Liver (tissue), 9 donors: ENCODE measurements around the gene PLEKHG4. TPM values are rescaled to one million over a fixed set of nuclear protein-coding genes. Genes with fewer than 3 reads are reported as not detected.

Experiments used
- DNase-seq: peaks from one replicate; pipeline ENCODE4 v3.0.0-alpha.2; 2017; ENCODE audit warnings: low spot score
- H3K27ac ChIP-seq, 2 donors: one replicate each; pipeline ENCODE4 v1.7.0; 2013; ENCODE audit warnings: inconsistent platforms in 2 of 2, low read length in 2 of 2, control low read depth in 1 of 2, low read depth in 1 of 2, mild to moderate bottlenecking in 1 of 2
- H3K27me3 ChIP-seq, 4 donors: one replicate each; pipeline versions ENCODE4 v1.6.1 to v1.7.0; 2013; ENCODE audit warnings: low read length in 3 of 4, inconsistent platforms in 1 of 4, mild to moderate bottlenecking in 1 of 4, moderate library complexity in 1 of 4; ENCODE audit not compliant: control insufficient read depth in 4 of 4, insufficient read depth in 4 of 4
- H3K36me3 ChIP-seq, 4 donors: one replicate each; pipeline versions ENCODE4 v1.6.1 to v1.7.0; 2013; ENCODE audit warnings: low read length in 3 of 4, mild to moderate bottlenecking in 3 of 4, low read depth in 1 of 4, moderate library complexity in 1 of 4; ENCODE audit not compliant: control insufficient read depth in 4 of 4, insufficient read depth in 3 of 4
- H3K4me1 ChIP-seq, 4 donors: one replicate each; pipeline versions ENCODE4 v1.6.1 to v1.7.0; 2013; ENCODE audit warnings: low read length in 3 of 4, mild to moderate bottlenecking in 3 of 4, moderate library complexity in 1 of 4; ENCODE audit not compliant: control insufficient read depth in 4 of 4, insufficient read depth in 4 of 4
- H3K4me3 ChIP-seq, 3 donors: one replicate each; pipeline versions ENCODE4 v1.6.1 to v1.7.0; 2013; ENCODE audit warnings: low read length in 3 of 3, control low read depth in 1 of 3, low read depth in 1 of 3, mild to moderate bottlenecking in 1 of 3
- H3K9ac ChIP-seq, 2 donors: one replicate each; pipeline ENCODE4 v1.7.0; 2013; ENCODE audit warnings: low read length in 2 of 2, mild to moderate bottlenecking in 2 of 2, moderate library complexity in 2 of 2, control low read depth in 1 of 2, low read depth in 1 of 2
- H3K9me3 ChIP-seq, 4 donors: one replicate each; pipeline versions ENCODE4 v1.6.1 to v1.7.0; 2013; ENCODE audit warnings: low read length in 3 of 4; ENCODE audit not compliant: control insufficient read depth in 4 of 4
- EGR1 ChIP-seq, 2 donors: IDR thresholded peaks; 2 replicates each; pipeline ENCODE4 v1.6.1; 2016 to 2018; ENCODE audit warnings: antibody characterized with exemption in 2 of 2, low read depth in 2 of 2
- FOXA1 ChIP-seq: IDR thresholded peaks from 2 replicates; pipeline ENCODE4 v1.6.1; 2016; ENCODE audit warnings: antibody characterized with exemption
- FOXA2 ChIP-seq: IDR thresholded peaks from 2 replicates; pipeline ENCODE4 v1.6.1; 2016; ENCODE audit warnings: antibody characterized with exemption
- GABPA ChIP-seq, 2 donors: IDR thresholded peaks in 1 of 2; conservative IDR thresholded peaks in 1 of 2; 2 replicates each; pipeline ENCODE4 v1.6.1; 2016; ENCODE audit warnings: antibody characterized with exemption in 2 of 2, mild to moderate bottlenecking in 1 of 2, moderate library complexity in 1 of 2
- HNF4A ChIP-seq, 2 donors: conservative IDR thresholded peaks; 2 replicates each; pipeline ENCODE4 v1.6.1; 2016; ENCODE audit warnings: antibody characterized with exemption in 2 of 2, mild to moderate bottlenecking in 2 of 2
- JUND ChIP-seq, 2 donors: IDR thresholded peaks; 2 replicates each; pipeline ENCODE4 v1.6.1; 2016; ENCODE audit warnings: antibody characterized with exemption in 2 of 2
- MAX ChIP-seq: IDR thresholded peaks from 2 replicates; pipeline ENCODE4 v1.6.1; 2016; ENCODE audit warnings: antibody characterized with exemption
- NR2F2 ChIP-seq: IDR thresholded peaks from 2 replicates; pipeline ENCODE4 v1.6.1; 2016; ENCODE audit warnings: antibody characterized with exemption
- RAD21 ChIP-seq, 2 donors: IDR thresholded peaks; 2 replicates each; pipeline ENCODE4 v1.6.1; 2016; ENCODE audit warnings: antibody characterized with exemption in 2 of 2, mild to moderate bottlenecking in 2 of 2
- SP1 ChIP-seq: IDR thresholded peaks from 2 replicates; pipeline ENCODE4 v1.6.1; 2018; ENCODE audit warnings: antibody characterized with exemption, mild to moderate bottlenecking
- TAF1 ChIP-seq: conservative IDR thresholded peaks from 2 replicates; pipeline ENCODE4 v1.6.1; 2016; ENCODE audit warnings: antibody characterized with exemption, mild to moderate bottlenecking
- ZBTB33 ChIP-seq: IDR thresholded peaks from 2 replicates; pipeline ENCODE4 v1.6.1; 2016; ENCODE audit warnings: antibody characterized with exemption
- WGBS: extraction: QIAGEN DNeasy Blood & Tissue Kit; methylation state at CpG from one replicate; pipeline ENCODE4 v1.1.7; 2013; 5-methylcytosine and 5-hydroxymethylcytosine counted together
- polyA plus RNA-seq, 2 donors: library from polyadenylated mRNA; stranded (reverse) in 1 of 2; unstranded in 1 of 2; fragments of 200-250 nt in 1 of 2; fragments of >200 nt in 1 of 2; fragmentation: Nextera tagmentation in 1 of 2; extraction: Ambion mirVana in 1 of 2; gene quantifications; one replicate each; pipeline versions ENCODE4 v1.2.1 to v1.2.3, GENCODE V29; 2013 to 2015
- total RNA-seq, 2 donors: library from RNA; depleted of rRNA; stranded (reverse); fragments of >200 nt; gene quantifications; one replicate each; pipeline ENCODE4 v1.2.3, GENCODE V29; 2014
- TF ChIP-seq, protein P1 (sequence below): IDR thresholded peaks from 2 replicates; pipeline ENCODE4 v1.6.1; 2016; ENCODE audit warnings: antibody characterized with exemption, mild to moderate bottlenecking
- TF ChIP-seq, protein P2 (sequence below): IDR thresholded peaks from 2 replicates; pipeline ENCODE4 v1.6.1; 2016; ENCODE audit warnings: antibody characterized with exemption
- TF ChIP-seq, protein P3 (sequence below): fragments of 150-350 bp; IDR thresholded peaks from 2 replicates; pipeline ENCODE4 v1.5.1; 2017; ENCODE audit warnings: improper control_type of control experiment, low read depth, low read length; ENCODE audit not compliant: missing input control
- donor health status: healthy.
- donor health status: healthy.
- donor health status: healthy.
- donor health status: healthy.
- donor health status: healthy.

PLEKHG4 gene
- total and polyA plus RNA-seq, 4 donors: 0.21 to 2.6 (median 0.68) TPM

- Histone ChIP-seq H3K4me1 (peaks cover 0 to 2% (median 0%) of the 10 kb centered on the region in 4 donors), H3K9me3 (no peaks in the 10 kb centered on the region), H3K9ac (no peak overlapping the region), H3K27ac (no peak overlapping the region), H3K27me3 (no peaks in the 10 kb centered on the region), H3K36me3 (no peaks in the 10 kb centered on the region), H3K4me3 (no peak overlapping the region)
- TF ChIP-seq, protein P1, sequence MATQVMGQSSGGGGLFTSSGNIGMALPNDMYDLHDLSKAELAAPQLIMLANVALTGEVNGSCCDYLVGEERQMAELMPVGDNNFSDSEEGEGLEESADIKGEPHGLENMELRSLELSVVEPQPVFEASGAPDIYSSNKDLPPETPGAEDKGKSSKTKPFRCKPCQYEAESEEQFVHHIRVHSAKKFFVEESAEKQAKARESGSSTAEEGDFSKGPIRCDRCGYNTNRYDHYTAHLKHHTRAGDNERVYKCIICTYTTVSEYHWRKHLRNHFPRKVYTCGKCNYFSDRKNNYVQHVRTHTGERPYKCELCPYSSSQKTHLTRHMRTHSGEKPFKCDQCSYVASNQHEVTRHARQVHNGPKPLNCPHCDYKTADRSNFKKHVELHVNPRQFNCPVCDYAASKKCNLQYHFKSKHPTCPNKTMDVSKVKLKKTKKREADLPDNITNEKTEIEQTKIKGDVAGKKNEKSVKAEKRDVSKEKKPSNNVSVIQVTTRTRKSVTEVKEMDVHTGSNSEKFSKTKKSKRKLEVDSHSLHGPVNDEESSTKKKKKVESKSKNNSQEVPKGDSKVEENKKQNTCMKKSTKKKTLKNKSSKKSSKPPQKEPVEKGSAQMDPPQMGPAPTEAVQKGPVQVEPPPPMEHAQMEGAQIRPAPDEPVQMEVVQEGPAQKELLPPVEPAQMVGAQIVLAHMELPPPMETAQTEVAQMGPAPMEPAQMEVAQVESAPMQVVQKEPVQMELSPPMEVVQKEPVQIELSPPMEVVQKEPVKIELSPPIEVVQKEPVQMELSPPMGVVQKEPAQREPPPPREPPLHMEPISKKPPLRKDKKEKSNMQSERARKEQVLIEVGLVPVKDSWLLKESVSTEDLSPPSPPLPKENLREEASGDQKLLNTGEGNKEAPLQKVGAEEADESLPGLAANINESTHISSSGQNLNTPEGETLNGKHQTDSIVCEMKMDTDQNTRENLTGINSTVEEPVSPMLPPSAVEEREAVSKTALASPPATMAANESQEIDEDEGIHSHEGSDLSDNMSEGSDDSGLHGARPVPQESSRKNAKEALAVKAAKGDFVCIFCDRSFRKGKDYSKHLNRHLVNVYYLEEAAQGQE: no peak
- no peak for TF ChIP-seq HNF4A (conservative IDR thresholded peaks at IDR 0.05)
- TF ChIP-seq TAF1: no peak
- no peak for TF ChIP-seq NR2F2
- TF ChIP-seq FOXA1: no peak
- TF ChIP-seq, protein P2, sequence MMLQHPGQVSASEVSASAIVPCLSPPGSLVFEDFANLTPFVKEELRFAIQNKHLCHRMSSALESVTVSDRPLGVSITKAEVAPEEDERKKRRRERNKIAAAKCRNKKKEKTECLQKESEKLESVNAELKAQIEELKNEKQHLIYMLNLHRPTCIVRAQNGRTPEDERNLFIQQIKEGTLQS: no peak
- TF ChIP-seq SP1: no peak
- TF ChIP-seq JUND (IDR thresholded peaks at IDR 0.05): no peak
- no peak for TF ChIP-seq MAX
- TF ChIP-seq, protein P3, sequence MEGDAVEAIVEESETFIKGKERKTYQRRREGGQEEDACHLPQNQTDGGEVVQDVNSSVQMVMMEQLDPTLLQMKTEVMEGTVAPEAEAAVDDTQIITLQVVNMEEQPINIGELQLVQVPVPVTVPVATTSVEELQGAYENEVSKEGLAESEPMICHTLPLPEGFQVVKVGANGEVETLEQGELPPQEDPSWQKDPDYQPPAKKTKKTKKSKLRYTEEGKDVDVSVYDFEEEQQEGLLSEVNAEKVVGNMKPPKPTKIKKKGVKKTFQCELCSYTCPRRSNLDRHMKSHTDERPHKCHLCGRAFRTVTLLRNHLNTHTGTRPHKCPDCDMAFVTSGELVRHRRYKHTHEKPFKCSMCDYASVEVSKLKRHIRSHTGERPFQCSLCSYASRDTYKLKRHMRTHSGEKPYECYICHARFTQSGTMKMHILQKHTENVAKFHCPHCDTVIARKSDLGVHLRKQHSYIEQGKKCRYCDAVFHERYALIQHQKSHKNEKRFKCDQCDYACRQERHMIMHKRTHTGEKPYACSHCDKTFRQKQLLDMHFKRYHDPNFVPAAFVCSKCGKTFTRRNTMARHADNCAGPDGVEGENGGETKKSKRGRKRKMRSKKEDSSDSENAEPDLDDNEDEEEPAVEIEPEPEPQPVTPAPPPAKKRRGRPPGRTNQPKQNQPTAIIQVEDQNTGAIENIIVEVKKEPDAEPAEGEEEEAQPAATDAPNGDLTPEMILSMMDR: no peak
- no peak for TF ChIP-seq RAD21 (IDR thresholded peaks at IDR 0.05)
- TF ChIP-seq GABPA (IDR thresholded peaks at IDR 0.05 in 1 of 2, conservative IDR thresholded peaks at IDR 0.05 in 1 of 2): no peak
- no peak for TF ChIP-seq ZBTB33
- no peak for TF ChIP-seq FOXA2
- no peak for TF ChIP-seq EGR1 (IDR thresholded peaks at IDR 0.05; ENCODE audit: low read depth in 2 of 2)
- DNase-seq: no peak
- 95% methylated on average over 7 of the region's 7 CpGs for WGBS
Observed at GRCh38 chr16:67283039-67283825, 3.9 kb downstream of the PLEKHG4 start.
